ENCODE measurements around the gene LGI1. TPM values are rescaled to one million over a fixed set of nuclear protein-coding genes. Genes with fewer than 3 reads are reported as not detected.

The LGI1 gene
- total and polyA plus RNA-seq, 2 of the 8 experiments (the other 6 are each of a cell fraction or from before 2014, with no cell fraction given), result 0.15 TPM; not detected in 1

DNA sequence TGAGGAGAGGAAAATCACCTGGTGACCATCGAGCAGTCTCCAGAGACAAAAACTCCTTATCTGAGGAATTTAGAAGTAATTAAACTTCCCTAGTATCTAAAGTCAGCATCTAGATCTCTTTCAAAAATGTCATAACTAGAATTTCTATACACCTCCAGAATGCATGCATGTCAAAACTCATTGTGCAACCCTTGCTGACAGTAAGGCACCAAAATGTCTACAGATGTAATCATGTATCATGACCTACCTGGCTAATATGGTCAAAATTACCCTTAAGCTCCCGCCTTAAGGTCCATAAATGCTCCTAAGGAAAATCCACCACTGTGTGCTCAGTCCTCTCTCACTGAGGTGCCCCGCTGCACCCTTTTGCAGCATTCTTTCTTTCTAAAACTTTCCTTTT lies 16.4 kb upstream of the LGI1 start:
- no peak overlapping the region for H4K8ac ChIP-seq (ENCODE audit: extremely low read depth, insufficient read depth, low read length)
- peaks cover 0 to 6% (median 0%) of the 10 kb centered on the region in 4 experiments; a peak in 2 of 7 replicates for H3K4me1 ChIP-seq (replicated peaks in 1 of 4; ENCODE audit: control insufficient read depth in 3 of 4, insufficient read depth in 4 of 4, low read length in 3 of 4)
- no peak overlapping the region for H2BK15ac ChIP-seq (ENCODE audit: low read length)
- no peak overlapping the region for H3K56ac ChIP-seq (replicated peaks; ENCODE audit: insufficient read length, low read depth, low read length)
- WGBS, 2 experiments (ENCODE audit: extremely low coverage in 1 of 2, insufficient coverage in 1 of 2, insufficient read length in 1 of 2, insufficient replicate concordance in 2 of 2, low coverage in 1 of 2, low lambda C conversion rate in 2 of 2, missing lambda C conversion rate in 1 of 2), result 85% methylated on average over 3 of the region's 3 CpGs; no CpG with 5 or more reads in 1 of the 2 experiments
- ChIA-PET POLR2A (ENCODE audit: partially characterized antibody) (no interaction called here), CTCF (ENCODE audit: partially characterized antibody) (interaction anchor here (8.2 kb wide), 1 partner anchor 74 kb away, joined by 287 read pairs; no protein-coding TSS in a partner anchor)
- no peak overlapping the region for H2AFZ ChIP-seq (ENCODE audit: low read length)
- H3K4me3 ChIP-seq (ENCODE audit: extremely low read depth in 1 of 4, insufficient read depth in 2 of 4, low read depth in 3 of 4, low read length in 4 of 4), result no peak overlapping the region
- H4K5ac ChIP-seq (ENCODE audit: insufficient read length, low read depth, low read length), result no peak overlapping the region
- no peaks in the 10 kb centered on the region; a peak in 1 of 8 replicates for H3K36me3 ChIP-seq (ENCODE audit: control insufficient read depth in 2 of 4, insufficient read depth in 4 of 4, low read length in 3 of 4)
- H3K14ac ChIP-seq (ENCODE audit: insufficient read length), result no peak overlapping the region
- no peak overlapping the region for H3K4me2 ChIP-seq (ENCODE audit: insufficient read depth in 1 of 2, low read depth in 2 of 2, low read length in 2 of 2)
- H3K79me2 ChIP-seq (ENCODE audit: control insufficient read depth in 1 of 2, insufficient read depth in 2 of 2, low read length in 2 of 2), result no peaks in the 10 kb centered on the region
- no peak overlapping the region for H2BK20ac ChIP-seq (ENCODE audit: low read length)
- H2BK5ac ChIP-seq (ENCODE audit: low read depth, low read length), result no peak overlapping the region
- TF ChIP-seq HDAC2 (IDR thresholded peaks at IDR 0.05; ENCODE audit: borderline replicate concordance in 1 of 2, low read depth in 2 of 2, low read length in 2 of 2) (no peak), RXRA (IDR thresholded peaks at IDR 0.05; ENCODE audit: insufficient read depth, low read depth, low read length) (no peak), TBP (IDR thresholded peaks at IDR 0.05; ENCODE audit: low read depth, low read length) (no peak), RNF2 (IDR thresholded peaks at IDR 0.05; ENCODE audit: borderline replicate concordance, low read depth, low read length, missing control alignments, poor library complexity, severe bottlenecking) (no peak)
- TF ChIP-seq, protein P1, sequence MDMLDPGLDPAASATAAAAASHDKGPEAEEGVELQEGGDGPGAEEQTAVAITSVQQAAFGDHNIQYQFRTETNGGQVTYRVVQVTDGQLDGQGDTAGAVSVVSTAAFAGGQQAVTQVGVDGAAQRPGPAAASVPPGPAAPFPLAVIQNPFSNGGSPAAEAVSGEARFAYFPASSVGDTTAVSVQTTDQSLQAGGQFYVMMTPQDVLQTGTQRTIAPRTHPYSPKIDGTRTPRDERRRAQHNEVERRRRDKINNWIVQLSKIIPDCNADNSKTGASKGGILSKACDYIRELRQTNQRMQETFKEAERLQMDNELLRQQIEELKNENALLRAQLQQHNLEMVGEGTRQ (IDR thresholded peaks at IDR 0.05; ENCODE audit: low read length), result no peak
- H3K27ac ChIP-seq (ENCODE audit: low read depth, low read length), result no peak overlapping the region
- H2AK5ac ChIP-seq (ENCODE audit: low read depth, low read length), result no peak overlapping the region
- H4K20me1 ChIP-seq (replicated peaks in 1 of 2; ENCODE audit: control insufficient read depth in 1 of 2, insufficient read depth in 2 of 2, low read length in 2 of 2), result no peaks in the 10 kb centered on the region
- H3K23me2 ChIP-seq (ENCODE audit: low read depth, low read length), result no peaks in the 10 kb centered on the region
- H3K9ac ChIP-seq (replicated peaks in 1 of 4; ENCODE audit: extremely low read depth in 1 of 4, low read depth in 3 of 4, low read length in 3 of 4), result no peak overlapping the region
- H2BK12ac ChIP-seq (ENCODE audit: low read depth, low read length), result no peak overlapping the region
- no peaks in the 10 kb centered on the region for H3K9me3 ChIP-seq (ENCODE audit: insufficient read depth in 2 of 2, low read depth in 1 of 2, low read length in 1 of 2)
- no peak overlapping the region for H4K91ac ChIP-seq (replicated peaks; ENCODE audit: insufficient read length, low read length)
- H3K18ac ChIP-seq (ENCODE audit: extremely low read depth, low read length), result no peak overlapping the region
- no peak for DNase-seq (ENCODE audit: low read depth in 1 of 2, low spot score in 2 of 2)
- no peaks in the 10 kb centered on the region for H3K79me1 ChIP-seq (ENCODE audit: low read depth, low read length)
- H3K4ac ChIP-seq (replicated peaks; ENCODE audit: insufficient read length, low read depth, low read length), result no peak overlapping the region
- no peak for FAIRE-seq
- H2BK120ac ChIP-seq (replicated peaks; ENCODE audit: low read depth, low read length), result no peak overlapping the region
- no peak overlapping the region for H3K23ac ChIP-seq (ENCODE audit: insufficient read length)
- H3K27me3 ChIP-seq (replicated peaks in 1 of 4; ENCODE audit: control insufficient read depth in 3 of 4, extremely low read depth in 1 of 4, insufficient read depth in 3 of 4, low read length in 3 of 4), result no peaks in the 10 kb centered on the region
